B cell (primary cell): ENCODE data around the gene GIT1. TPM values are rescaled to one million over a fixed set of nuclear protein-coding genes. Genes with fewer than 3 reads are reported as not detected.

Experiments
- ATAC-seq: fragments of 200-7000 bp; cut with Tn5 transposase; one replicate; pipeline ENCODE4 v1.10.0; 2021; ENCODE audit warnings: low read depth, mild to moderate bottlenecking, moderate number of reproducible peaks, moderate library complexity
- CTCF ChIA-PET: fragments of 350-600 bp; sonication (Branson Sonifier 250); formaldehyde crosslinking; loops from one replicate; lab custom pipeline; 2021; ENCODE audit warnings: antibody characterized with exemption, inconsistent platforms; lab: Charles Lee
- POLR2A ChIA-PET: fragments of 350-600 bp; sonication (Branson Sonifier 250); formaldehyde crosslinking; loops from one replicate; lab custom pipeline; 2021; ENCODE audit warnings: antibody characterized with exemption; lab: Charles Lee
- DNase-seq: peaks from one replicate; pipeline ENCODE4 v3.0.0; 2013
- H2AFZ ChIP-seq: 2 replicates; pipeline ENCODE4 v1.6.1; 2012; ENCODE audit warnings: mild to moderate bottlenecking, low read depth, low read length; ENCODE audit not compliant: insufficient read depth, poor library complexity, severe bottlenecking
- H3K27ac ChIP-seq, 2 donors: 1 replicate in 1 of 2; 2 replicates in 1 of 2; pipeline ENCODE4 v1.5.1; 2012 to 2013; ENCODE audit warnings: low read length in 2 of 2, mild to moderate bottlenecking in 2 of 2, moderate library complexity in 1 of 2
- H3K27me3 ChIP-seq, 4 experiments: fragments of 200-600 bp in 1 of 4; sonication (generic) in 1 of 4; replicated peaks in 1 of 4; 1 replicate in 2 of 4; 2 replicates in 2 of 4; pipeline versions ENCODE4 v1.6.1 to v1.7.0; 2013 to 2016; ENCODE audit warnings: low read length in 3 of 4, mild to moderate bottlenecking in 2 of 4, mixed read lengths in 1 of 4, moderate library complexity in 1 of 4; ENCODE audit not compliant: insufficient read depth in 4 of 4, control insufficient read depth in 3 of 4; ENCODE audit errors: control extremely low read depth in 1 of 4
- H3K36me3 ChIP-seq, 2 experiments: replicated peaks in 1 of 2; 1 replicate in 1 of 2; 2 replicates in 1 of 2; pipeline versions ENCODE4 v1.6.1 to v1.7.1; 2013; ENCODE audit warnings: low read length in 1 of 2; ENCODE audit not compliant: insufficient read depth in 2 of 2, control insufficient read depth in 1 of 2; ENCODE audit errors: control extremely low read depth in 1 of 2, extremely low read depth in 1 of 2
- H3K4me1 ChIP-seq, 2 donors: fragments of 200-600 bp in 1 of 2; sonication (generic) in 1 of 2; 1 replicate in 1 of 2; 2 replicates in 1 of 2; pipeline versions ENCODE4 v1.5.1 to v1.6.1; 2013 to 2017; ENCODE audit warnings: low read length in 2 of 2; ENCODE audit not compliant: control insufficient read depth in 2 of 2, insufficient read depth in 2 of 2
- H3K4me2 ChIP-seq: replicated peaks from 2 replicates; pipeline ENCODE3; 2012; ENCODE audit warnings: mild to moderate bottlenecking, low read depth, low read length; ENCODE audit not compliant: poor library complexity, severe bottlenecking
- H3K4me3 ChIP-seq, 5 experiments: fragments of 200-600 bp in 1 of 5; sonication (generic) in 1 of 5; 1 replicate in 3 of 5; 2 replicates in 2 of 5; pipeline versions ENCODE4 v1.5.1 to v1.7.0; 2011 to 2016; ENCODE audit warnings: low read length in 4 of 5, mild to moderate bottlenecking in 4 of 5, low read depth in 2 of 5, control low read depth in 1 of 5, moderate library complexity in 1 of 5; ENCODE audit not compliant: insufficient read depth in 1 of 5; ENCODE audit errors: control extremely low read depth in 1 of 5, extremely low read depth in 1 of 5
- H3K79me2 ChIP-seq: fragments of 200-600 bp; sonication (generic); one replicate; pipeline ENCODE4 v1.6.0; 2016; ENCODE audit warnings: low read length; ENCODE audit not compliant: control insufficient read depth, insufficient read depth
- H3K9ac ChIP-seq: fragments of 200-600 bp; sonication (generic); 2 replicates; pipeline ENCODE4 v1.6.1; 2017; ENCODE audit warnings: mild to moderate bottlenecking, low read length, moderate library complexity
- H3K9me3 ChIP-seq, 3 donors: one replicate each; pipeline versions ENCODE4 v1.6.1 to v1.7.1; 2013; ENCODE audit warnings: low read length in 2 of 3; ENCODE audit not compliant: control insufficient read depth in 2 of 3, insufficient read depth in 1 of 3; ENCODE audit errors: control extremely low read depth in 1 of 3
- H4K20me1 ChIP-seq: 2 replicates; pipeline ENCODE4 v1.6.0; 2012; ENCODE audit warnings: mild to moderate bottlenecking, low read length; ENCODE audit not compliant: insufficient read depth, control insufficient read depth, poor library complexity, severe bottlenecking
- H3K27ac Mint-ChIP-seq: one replicate; pipeline ENCODE4 v1.8.0; 2021; ENCODE audit warnings: mixed read lengths
- H3K27me3 Mint-ChIP-seq: one replicate; pipeline ENCODE4 v1.8.0; 2021; ENCODE audit warnings: mixed read lengths
- H3K4me1 Mint-ChIP-seq: one replicate; pipeline ENCODE4 v1.8.0; 2021; ENCODE audit warnings: mixed read lengths
- H3K4me3 Mint-ChIP-seq: one replicate; pipeline ENCODE4 v1.8.0; 2021; ENCODE audit warnings: mixed read lengths
- H3K9me3 Mint-ChIP-seq: one replicate; pipeline ENCODE4 v1.8.0; 2022; ENCODE audit warnings: mixed read lengths; ENCODE audit not compliant: insufficient read depth
- CTCF ChIP-seq: fragments of 200-600 bp; IDR thresholded peaks from one replicate; pipeline ENCODE4 v1.8.0; 2022; ENCODE audit warnings: antibody characterized with exemption, mild to moderate bottlenecking
- EZH2 ChIP-seq: IDR thresholded peaks from 2 replicates; pipeline ENCODE4 v1.6.1; 2012; ENCODE audit warnings: borderline replicate concordance, low read depth, mild to moderate bottlenecking, moderate library complexity, low read length; ENCODE audit not compliant: insufficient read depth, poor library complexity, severe bottlenecking
- WGBS: methylation state at CpG from one replicate; pipeline ENCODE4 v1.1.5; 2013; ENCODE audit warnings: missing lambda C conversion rate; ENCODE audit not compliant: insufficient coverage; 5-methylcytosine and 5-hydroxymethylcytosine counted together
- intact Hi-C: fragments of 100-400 bp; cut with micrococcal nuclease; formaldehyde crosslinking; loops from one replicate; pipeline ENCODE4 v1.10.0; 2022
- polyA plus RNA-seq: library from polyadenylated mRNA; depleted of rRNA; stranded (reverse); fragments of >200 nt; gene quantifications from 2 replicates; pipeline ENCODE4 v1.2.3, GENCODE V29; 2012
- total RNA-seq, 2 donors: library from RNA; stranded (reverse); fragments of 120-200 nt in 1 of 2; gene quantifications; 1 replicate in 1 of 2; 2 replicates in 1 of 2; pipeline versions ENCODE4 v1.2.3 to v1.2.4, GENCODE V29; 2013 to 2022

GIT1 gene
- total and polyA plus RNA-seq, 2 donors (not counting 1 experiment from before 2014, with no cell fraction given), result 49.3 to 61.9 TPM

GRCh38 chr17:29594519-29595090 lies 5.2 kb upstream of the GIT1 start:
- ATAC-seq, result no peak
- Histone ChIP-seq H3K79me2 (peaks cover 9% of the 10 kb centered on the region), H3K4me2 (no peak overlapping the region), H3K4me3 (no peak overlapping the region), H3K27me3 (peaks cover 0 to 7% (median 2%) of the 10 kb centered on the region in 4 experiments), H3K36me3 (no peaks in the 10 kb centered on the region), H2AFZ (no peak overlapping the region), H3K4me1 (peaks cover 37 to 42% of the 10 kb centered on the region in 2 donors), H3K9ac (no peak overlapping the region), H4K20me1 (no peaks in the 10 kb centered on the region), H3K27ac (no peak overlapping the region), H3K9me3 (peaks cover 0 to 2% (median 0%) of the 10 kb centered on the region in 3 donors)
- no peak overlapping the region for H3K27ac Mint-ChIP-seq
- ChIA-PET CTCF (interaction anchor here (0.9 to 4.7 kb wide), 7 partner anchors 10 to 24 kb away, joined by 3 to 126 read pairs (median 4); no protein-coding TSS in a partner anchor), POLR2A (no interaction called here)
- no peak for DNase-seq
- intact Hi-C loops, result loop anchor here (5.0 kb wide), 1 partner anchor 168 kb away; no protein-coding TSS in a partner anchor
- peak overlapping the region; percentile 74 for H3K4me3 Mint-ChIP-seq
- H3K4me1 Mint-ChIP-seq, result peaks cover 39% of the 10 kb centered on the region
- TF ChIP-seq EZH2 (no peak), CTCF (no peak)
- 90% methylated on average over 11 of the region's 11 CpGs for WGBS
- H3K9me3 Mint-ChIP-seq, result no peaks in the 10 kb centered on the region
- H3K27me3 Mint-ChIP-seq, result no peaks in the 10 kb centered on the region
